Activated CD8-positive, alpha-beta T cell treated with anti-CD3 and anti-CD28 coated beads for 36 hours (primary cell): Measurements from ENCODE around the gene TMEM176B. TPM values are rescaled to one million over a fixed set of nuclear protein-coding genes. Genes with fewer than 3 reads are reported as not detected.
"Not testable (repeated sequence)": the region's sequence is repeated elsewhere in the genome, so short reads cannot be mapped to it uniquely, and the experiment has no call there.

Experiments used
- ATAC-seq: fragments of 200-7000 bp; cut with Tn5 transposase; one replicate; pipeline ENCODE4 v1.10.0; 2021; ENCODE audit warnings: mild to moderate bottlenecking, moderate library complexity
- CTCF ChIA-PET: fragments of 350-600 bp; sonication (Branson Sonifier 250); formaldehyde crosslinking; loops from one replicate; lab custom pipeline; 2021; ENCODE audit warnings: antibody characterized with exemption; lab: Charles Lee
- POLR2A ChIA-PET: fragments of 350-600 bp; sonication (Branson Sonifier 250); formaldehyde crosslinking; loops from one replicate; lab custom pipeline; 2021; ENCODE audit warnings: antibody characterized with exemption; lab: Charles Lee
- DNase-seq: peaks from one replicate; pipeline ENCODE4 v3.0.0-alpha.2; 2020
- H3K27ac Mint-ChIP-seq: one replicate; pipeline ENCODE4 v1.8.0; 2021; ENCODE audit warnings: mild to moderate bottlenecking, mixed read lengths
- H3K27me3 Mint-ChIP-seq: one replicate; pipeline ENCODE4 v1.8.0; 2021; ENCODE audit warnings: mixed read lengths
- H3K36me3 Mint-ChIP-seq: one replicate; pipeline ENCODE4 v1.8.0; 2021; ENCODE audit warnings: low read depth, mixed read lengths
- H3K4me1 Mint-ChIP-seq: one replicate; pipeline ENCODE4 v1.8.0; 2021; ENCODE audit warnings: low read depth, mixed read lengths
- H3K4me3 Mint-ChIP-seq: one replicate; pipeline ENCODE4 v1.8.0; 2021; ENCODE audit warnings: mild to moderate bottlenecking, moderate library complexity, mixed read lengths
- H3K9me3 Mint-ChIP-seq: one replicate; pipeline ENCODE4 v1.8.0; 2021; ENCODE audit warnings: mixed read lengths
- intact Hi-C: fragments of 100-400 bp; cut with micrococcal nuclease; formaldehyde crosslinking; loops from one replicate; pipeline ENCODE4 v1.10.0; 2022
- total RNA-seq, 2 experiments: library from RNA; stranded (reverse); gene quantifications; one replicate each; pipeline ENCODE4 v1.2.3, GENCODE V29; 2021
- TF ChIP-seq, protein P1 (sequence below): fragments of 200-600 bp; IDR thresholded peaks from one replicate; pipeline ENCODE4 v1.8.0; 2022; ENCODE audit warnings: antibody characterized with exemption, mild to moderate bottlenecking

TMEM176B gene
- total RNA-seq, 2 experiments from 2014 or later = not detected

DNA sequence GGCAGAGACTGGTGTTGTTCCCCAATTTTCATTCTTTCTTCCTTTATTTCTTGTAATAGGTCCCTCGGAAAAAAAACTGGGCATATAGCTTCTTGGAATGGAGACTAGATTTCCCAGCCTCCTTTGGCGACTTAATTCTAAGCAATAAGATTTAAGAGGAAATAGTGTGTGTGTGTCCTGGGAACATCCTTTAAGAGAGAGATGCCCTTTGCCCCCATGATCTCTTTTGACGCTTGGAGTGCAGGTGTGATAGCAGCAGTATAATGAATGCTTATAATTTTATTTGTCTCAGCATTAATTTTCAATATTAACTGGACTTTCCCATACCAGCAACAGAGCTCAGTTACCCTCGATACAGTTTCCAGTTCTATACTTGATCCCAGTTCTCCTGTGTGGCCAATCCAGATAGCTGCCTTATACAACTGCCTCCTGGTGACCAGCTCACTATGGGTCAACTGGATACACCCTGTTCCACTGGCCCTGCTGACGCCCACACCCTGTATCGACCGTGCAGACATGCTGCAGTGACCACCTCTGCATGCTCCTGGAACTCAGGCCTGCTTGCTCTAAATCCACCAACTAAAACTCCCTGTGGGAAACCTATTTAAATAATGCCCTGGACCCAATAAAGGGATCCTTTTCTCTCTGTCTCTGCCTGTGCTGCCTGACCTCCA lies 14.3 kb upstream of the TMEM176B start:
- TF ChIP-seq, protein P1, sequence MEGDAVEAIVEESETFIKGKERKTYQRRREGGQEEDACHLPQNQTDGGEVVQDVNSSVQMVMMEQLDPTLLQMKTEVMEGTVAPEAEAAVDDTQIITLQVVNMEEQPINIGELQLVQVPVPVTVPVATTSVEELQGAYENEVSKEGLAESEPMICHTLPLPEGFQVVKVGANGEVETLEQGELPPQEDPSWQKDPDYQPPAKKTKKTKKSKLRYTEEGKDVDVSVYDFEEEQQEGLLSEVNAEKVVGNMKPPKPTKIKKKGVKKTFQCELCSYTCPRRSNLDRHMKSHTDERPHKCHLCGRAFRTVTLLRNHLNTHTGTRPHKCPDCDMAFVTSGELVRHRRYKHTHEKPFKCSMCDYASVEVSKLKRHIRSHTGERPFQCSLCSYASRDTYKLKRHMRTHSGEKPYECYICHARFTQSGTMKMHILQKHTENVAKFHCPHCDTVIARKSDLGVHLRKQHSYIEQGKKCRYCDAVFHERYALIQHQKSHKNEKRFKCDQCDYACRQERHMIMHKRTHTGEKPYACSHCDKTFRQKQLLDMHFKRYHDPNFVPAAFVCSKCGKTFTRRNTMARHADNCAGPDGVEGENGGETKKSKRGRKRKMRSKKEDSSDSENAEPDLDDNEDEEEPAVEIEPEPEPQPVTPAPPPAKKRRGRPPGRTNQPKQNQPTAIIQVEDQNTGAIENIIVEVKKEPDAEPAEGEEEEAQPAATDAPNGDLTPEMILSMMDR = no peak
- H3K27ac Mint-ChIP-seq = no peak overlapping the region
- no peaks in the 10 kb centered on the region for H3K4me1 Mint-ChIP-seq
- CTCF ChIA-PET = interaction anchor here (0.6 kb wide), 1 partner anchor 62 kb away, joined by 3 read pairs; no protein-coding TSS in a partner anchor
- peaks cover 34% of the 10 kb centered on the region for H3K27me3 Mint-ChIP-seq
- ATAC-seq = no peak
- H3K36me3 Mint-ChIP-seq = peaks cover 4% of the 10 kb centered on the region
- peaks cover 7% of the 10 kb centered on the region for H3K9me3 Mint-ChIP-seq
- POLR2A ChIA-PET = interaction anchor here (0.6 kb wide), 1 partner anchor 327 kb away, joined by 3 read pairs; no protein-coding TSS in a partner anchor
- DNase-seq = no peak
- intact Hi-C loops = no loop called here
- H3K4me3 Mint-ChIP-seq = no peak overlapping the region

DNA sequence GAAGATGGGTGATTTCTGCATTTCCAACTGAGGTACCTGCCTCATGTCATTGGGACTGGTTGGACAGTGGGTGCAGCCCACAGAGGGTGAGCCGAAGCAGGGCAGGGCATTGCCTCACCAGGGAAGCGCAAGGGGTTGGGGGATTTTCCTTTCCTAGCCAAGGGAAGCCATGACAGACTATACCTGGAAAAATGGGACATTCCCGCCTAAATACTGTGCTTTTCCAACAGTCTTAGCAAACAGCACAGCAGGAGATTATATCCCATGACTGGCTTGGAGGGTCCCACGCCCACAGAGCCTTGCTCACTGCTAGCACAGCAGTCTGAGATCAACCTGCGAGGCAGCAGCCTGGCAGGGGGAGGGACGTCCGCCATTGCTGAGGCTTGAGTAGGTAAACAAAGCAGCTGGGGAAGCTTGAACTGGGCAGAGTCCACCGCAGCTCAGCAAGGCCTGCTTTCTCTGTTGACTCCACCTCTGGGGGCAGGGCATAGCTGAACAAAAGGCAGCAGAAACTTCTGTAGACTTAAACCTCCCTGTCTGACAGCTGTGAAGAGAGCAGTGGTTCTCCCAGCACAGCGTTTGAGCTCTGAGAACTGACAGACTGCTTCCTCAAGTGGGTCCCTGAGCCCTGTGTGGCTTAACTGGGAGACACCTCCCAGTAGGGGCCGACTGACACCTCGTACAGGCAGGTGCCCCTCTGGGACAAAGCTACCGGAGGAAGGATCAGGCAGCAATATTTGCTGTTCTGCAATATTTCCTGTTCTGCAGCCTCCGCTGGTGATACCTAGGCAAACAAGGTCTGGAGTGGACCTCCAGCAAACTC lies 7.7 kb upstream of the TMEM176B start:
- not testable (repeated sequence) for H3K36me3 Mint-ChIP-seq
- CTCF ChIA-PET = interaction anchor here (1.0 kb wide), 1 partner anchor 91 kb away, joined by 3 read pairs; no protein-coding TSS in a partner anchor

DNA sequence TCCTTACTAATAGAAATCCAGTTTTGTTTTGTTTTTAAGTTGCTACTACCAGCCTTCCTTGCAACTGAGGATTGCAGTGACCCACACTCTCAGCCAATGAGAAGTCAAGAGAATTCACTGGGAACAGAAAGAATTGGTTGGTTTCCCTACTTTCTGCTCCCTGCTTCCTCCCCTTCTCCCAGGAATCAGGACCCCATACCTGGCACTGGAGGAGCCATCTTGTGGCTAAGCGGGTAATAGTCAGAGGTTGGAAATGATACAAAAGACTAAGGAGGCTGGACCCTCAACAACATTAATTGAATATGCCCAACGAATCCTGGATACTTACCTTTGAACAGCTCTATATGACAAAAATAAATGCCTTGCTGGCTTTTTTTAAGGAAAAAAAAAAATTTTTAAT lies 6.7 kb upstream of the TMEM176B start:
- no peak for ATAC-seq
- H3K4me3 Mint-ChIP-seq = no peak overlapping the region
- no peaks in the 10 kb centered on the region for H3K9me3 Mint-ChIP-seq
- H3K4me1 Mint-ChIP-seq = peaks cover under 1% of the 10 kb centered on the region
- DNase-seq = no peak
- peaks cover 2% of the 10 kb centered on the region for H3K36me3 Mint-ChIP-seq
- POLR2A ChIA-PET = no interaction called here
- intact Hi-C loops = no loop called here
- TF ChIP-seq, protein P1 = no peak
- peaks cover 42% of the 10 kb centered on the region for H3K27me3 Mint-ChIP-seq
- CTCF ChIA-PET = no interaction called here
- H3K27ac Mint-ChIP-seq = no peak overlapping the region

More for the DNA sequence above, 7.7 kb upstream of the TMEM176B start:
- POLR2A ChIA-PET, intact Hi-C loops, ATAC-seq, H3K4me1 Mint-ChIP-seq, H3K27ac Mint-ChIP-seq, H3K9me3 Mint-ChIP-seq, H3K4me3 Mint-ChIP-seq, DNase-seq: not testable (repeated sequence)
- peaks cover 38% of the 10 kb centered on the region for H3K27me3 Mint-ChIP-seq

DNA sequence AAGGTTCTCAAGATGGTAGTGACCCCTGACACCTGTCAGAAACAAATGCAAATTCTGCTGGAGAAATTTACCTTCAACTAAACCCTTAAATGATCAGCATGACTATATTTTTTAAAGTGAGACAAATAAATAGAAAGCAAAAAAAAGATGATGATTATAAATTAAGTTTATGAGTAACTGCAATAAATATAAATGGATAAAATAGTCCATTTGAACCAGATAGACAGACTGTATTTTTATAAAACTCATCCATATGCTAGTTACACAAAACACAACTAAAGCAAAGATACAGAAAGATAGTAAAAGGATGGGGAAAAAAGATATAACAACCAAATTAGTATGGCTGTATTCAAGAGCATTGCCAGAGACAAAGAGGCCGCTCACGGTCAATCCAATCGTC lies 6.3 kb upstream of the TMEM176B start:
- ATAC-seq (no peak), DNase-seq (no peak)
- POLR2A ChIA-PET = no interaction called here
- no peak overlapping the region for H3K4me3 Mint-ChIP-seq
- H3K27me3 Mint-ChIP-seq = peaks cover 41% of the 10 kb centered on the region
- TF ChIP-seq, protein P1 = no peak
- H3K27ac Mint-ChIP-seq = no peak overlapping the region
- H3K9me3 Mint-ChIP-seq = no peaks in the 10 kb centered on the region
- H3K36me3 Mint-ChIP-seq = peaks cover 2% of the 10 kb centered on the region
- CTCF ChIA-PET = no interaction called here
- intact Hi-C loops = no loop called here
- peaks cover 2% of the 10 kb centered on the region for H3K4me1 Mint-ChIP-seq

DNA sequence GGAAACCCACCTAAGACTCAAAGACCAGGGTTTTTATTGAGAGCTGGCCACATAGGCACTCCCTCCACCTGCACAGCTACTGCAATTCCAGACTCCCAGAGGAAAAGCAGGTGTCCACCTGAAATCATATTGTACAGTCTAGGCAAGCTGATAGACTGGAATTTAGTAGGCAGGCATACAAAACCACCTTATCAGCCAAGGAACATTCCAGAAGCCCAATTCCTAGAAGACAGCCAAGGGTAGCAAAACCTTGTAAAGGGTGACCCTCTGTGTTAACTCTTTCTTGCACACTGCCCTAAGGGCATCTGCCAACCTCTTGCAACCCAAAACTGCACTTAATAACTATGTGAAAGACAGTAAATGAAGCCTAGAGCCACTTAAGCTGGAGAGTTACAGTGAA lies 5.7 kb upstream of the TMEM176B start:
- no peak overlapping the region for H3K4me3 Mint-ChIP-seq
- peaks cover 39% of the 10 kb centered on the region for H3K27me3 Mint-ChIP-seq
- intact Hi-C loops = no loop called here
- DNase-seq = no peak
- CTCF ChIA-PET = no interaction called here
- TF ChIP-seq, protein P1 = no peak
- no peaks in the 10 kb centered on the region for H3K9me3 Mint-ChIP-seq
- POLR2A ChIA-PET = no interaction called here
- no peak overlapping the region for H3K27ac Mint-ChIP-seq
- H3K4me1 Mint-ChIP-seq = peaks cover 5% of the 10 kb centered on the region
- H3K36me3 Mint-ChIP-seq = peaks cover 2% of the 10 kb centered on the region
- no peak for ATAC-seq
